Pulmonary artery endothelial cell (primary cell): ENCODE measurements around the gene NADK2. TPM values are rescaled to one million over a fixed set of nuclear protein-coding genes. Genes with fewer than 3 reads are reported as not detected.

Source experiments
- total RNA-seq: library from RNA; depleted of rRNA; stranded (reverse); fragments of >200 nt; gene quantifications from 2 replicates; pipeline ENCODE4 v1.2.3, GENCODE V29; 2014

Gene NADK2
- total RNA-seq, 1 donor from 2014 or later: 16.2 TPM

Other genes starting within 250 kb of the NADK2 start
- not detected in 2 replicates for gene UGT3A2, start 175.0 kb downstream of the NADK2 start, total RNA-seq
- 5.1 and 13.8 TPM in 2 replicates for gene LMBRD2, start 90.0 kb downstream of the NADK2 start, total RNA-seq
- gene SKP2, start 89.8 kb downstream of the NADK2 start, total RNA-seq: 23.9 and 51.7 TPM in 2 replicates
- gene RANBP3L, start 60.0 kb upstream of the NADK2 start, total RNA-seq: not detected in 2 replicates